ENCODE data around the gene CCZ1.
"Not testable (repeated sequence)": the region's sequence is repeated elsewhere in the genome, so short reads cannot be mapped to it uniquely, and the experiment has no call there.

Gene CCZ1

GRCh38 chr7:5924180-5924579 lies 25.6 kb downstream of the CCZ1 start:
- not testable (repeated sequence) for DNase-seq

- not testable (repeated sequence) for DNase-seq
These were observed 26.1 kb downstream of the CCZ1 start for GRCh38 chr7:5924630-5925029.

GRCh38 chr7:5926263-5926870 lies 27.8 kb downstream of the CCZ1 start:
- not testable (repeated sequence) for DNase-seq

GRCh38 chr7:5930290-5930689 lies 31.8 kb downstream of the CCZ1 start:
- not testable (repeated sequence) for DNase-seq

- DNase-seq: not testable (repeated sequence)
These were observed 32.7 kb downstream of the CCZ1 start for GRCh38 chr7:5931250-5931649.

GRCh38 chr7:5931905-5932644 lies 33.5 kb downstream of the CCZ1 start:
- not testable (repeated sequence) for DNase-seq

- not testable (repeated sequence) for DNase-seq
These were observed 36.5 kb downstream of the CCZ1 start for GRCh38 chr7:5934945-5935450.

GRCh38 chr7:5963205-5963604 lies 64.7 kb downstream of the CCZ1 start:
- not testable (repeated sequence) for DNase-seq

- not testable (repeated sequence) for DNase-seq
These were observed 65.3 kb downstream of the CCZ1 start for GRCh38 chr7:5963810-5964209.

GRCh38 chr7:5970347-5970911 lies 71.9 kb downstream of the CCZ1 start, which contains the start of gene RSPH10B:
TSS of gene RSPH10B (minus strand) at chr7:5970689. CDS start at chr7:5967116, 3,573 bp downstream.
- DNase-seq: not testable (repeated sequence)

- DNase-seq: not testable (repeated sequence)
These were observed 75.0 kb downstream of the CCZ1 start for GRCh38 chr7:5973580-5973979.
